Measurements from ENCODE around the gene IFIT2. TPM values are rescaled to one million over a fixed set of nuclear protein-coding genes. Genes with fewer than 3 reads are reported as not detected.

The IFIT2 gene
- total and polyA plus RNA-seq, 3 experiments from 2014 or later, result 1.3 to 7.1 (median 1.5) TPM

- no peak overlapping the region for H3K4me3 ChIP-seq (ENCODE audit: low read length)
- POLR2A ChIA-PET, result no interaction called here
- CTCF ChIA-PET, result no interaction called here
- peak overlapping the region in 4 of 8 donors; percentile 12 to 70 (median 48) for H3K27ac Mint-ChIP-seq
- H3K4me3 Mint-ChIP-seq, result no peak overlapping the region
- peaks cover 15 to 53% of the 10 kb centered on the region in 2 donors for H3K27me3 Mint-ChIP-seq
- no peaks in the 10 kb centered on the region for H3K9me3 ChIP-seq (ENCODE audit: low read length)
- H3K27ac ChIP-seq (ENCODE audit: low read depth, low read length), result no peak overlapping the region
- H3K9me3 Mint-ChIP-seq, result no peaks in the 10 kb centered on the region
- no peak for DNase-seq
- no peaks in the 10 kb centered on the region for H3K27me3 ChIP-seq (ENCODE audit: insufficient read depth, low read length, poor library complexity, severe bottlenecking)
- peaks cover 4 to 13% (median 6%) of the 10 kb centered on the region in 3 donors for H3K36me3 Mint-ChIP-seq
- H3K36me3 ChIP-seq (ENCODE audit: insufficient read depth, low read length), result no peaks in the 10 kb centered on the region
- peaks cover 34 to 59% (median 44%) of the 10 kb centered on the region in 3 donors for H3K4me1 Mint-ChIP-seq
- peaks cover 49% of the 10 kb centered on the region for H3K4me1 ChIP-seq (ENCODE audit: insufficient read depth, low read length)
These were observed 34.4 kb downstream of the IFIT2 start for GRCh38 chr10:89336241-89336640.

GRCh38 chr10:89337484-89337883 is 35.6 kb downstream of the IFIT2 start:
- no peak overlapping the region for H3K4me3 ChIP-seq (ENCODE audit: low read length)
- DNase-seq, result peak in 1 of 5 donors; percentile 61
- ChIA-PET CTCF (interaction anchor here (1.3 to 1.5 kb wide), 2 partner anchors 36 to 77 kb away, joined by 4 to 6 read pairs; partner anchors contain the start of genes IFIT2 and IFIT5), POLR2A (no interaction called here)
- H3K4me1 ChIP-seq (ENCODE audit: insufficient read depth, low read length), result peaks cover 47% of the 10 kb centered on the region
- no peaks in the 10 kb centered on the region for H3K36me3 ChIP-seq (ENCODE audit: insufficient read depth, low read length)
- Mint-ChIP-seq H3K9me3 (no peaks in the 10 kb centered on the region), H3K4me1 (peaks cover 31 to 48% (median 38%) of the 10 kb centered on the region in 3 donors), H3K27me3 (peaks cover 15 to 60% of the 10 kb centered on the region in 2 donors), H3K36me3 (peaks cover 6 to 13% (median 6%) of the 10 kb centered on the region in 3 donors), H3K4me3 (peak overlapping the region in 1 of 7 donors; percentile 29), H3K27ac (peak overlapping the region in 3 of 8 donors; percentile 27 to 56 (median 28))
- H3K27ac ChIP-seq (ENCODE audit: low read depth, low read length), result no peak overlapping the region
- no peaks in the 10 kb centered on the region for H3K27me3 ChIP-seq (ENCODE audit: insufficient read depth, low read length, poor library complexity, severe bottlenecking)
- no peaks in the 10 kb centered on the region for H3K9me3 ChIP-seq (ENCODE audit: low read length)

DNA sequence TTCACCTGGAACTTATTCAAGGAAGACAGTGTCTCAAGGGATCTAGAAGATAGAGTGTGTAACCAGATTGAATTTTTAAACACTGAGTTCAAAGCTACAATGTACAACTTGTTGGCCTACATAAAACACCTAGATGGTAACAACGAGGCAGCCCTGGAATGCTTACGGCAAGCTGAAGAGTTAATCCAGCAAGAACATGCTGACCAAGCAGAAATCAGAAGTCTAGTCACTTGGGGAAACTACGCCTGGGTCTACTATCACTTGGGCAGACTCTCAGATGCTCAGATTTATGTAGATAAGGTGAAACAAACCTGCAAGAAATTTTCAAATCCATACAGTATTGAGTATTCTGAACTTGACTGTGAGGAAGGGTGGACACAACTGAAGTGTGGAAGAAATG is 36.9 kb downstream of the IFIT2 start:
- peaks cover 35% of the 10 kb centered on the region for H3K4me1 ChIP-seq (ENCODE audit: insufficient read depth, low read length)
- no peak for DNase-seq
- Mint-ChIP-seq H3K9me3 (no peaks in the 10 kb centered on the region), H3K4me3 (no peak overlapping the region), H3K4me1 (peaks cover 18 to 36% (median 26%) of the 10 kb centered on the region in 3 donors), H3K27ac (no peak overlapping the region), H3K36me3 (peaks cover 6 to 13% (median 6%) of the 10 kb centered on the region in 3 donors), H3K27me3 (peaks cover 16 to 72% of the 10 kb centered on the region in 2 donors)
- H3K4me3 ChIP-seq (ENCODE audit: low read length), result no peak overlapping the region
- POLR2A ChIA-PET, result no interaction called here
- H3K9me3 ChIP-seq (ENCODE audit: low read length), result no peaks in the 10 kb centered on the region
- H3K27me3 ChIP-seq (ENCODE audit: insufficient read depth, low read length, poor library complexity, severe bottlenecking), result no peaks in the 10 kb centered on the region
- CTCF ChIA-PET, result interaction anchor here (1.2 kb wide), 1 partner anchor 26 kb away, joined by 3 read pairs; no protein-coding TSS in a partner anchor
- H3K36me3 ChIP-seq (ENCODE audit: insufficient read depth, low read length), result no peaks in the 10 kb centered on the region
- no peak overlapping the region for H3K27ac ChIP-seq (ENCODE audit: low read depth, low read length)

DNA sequence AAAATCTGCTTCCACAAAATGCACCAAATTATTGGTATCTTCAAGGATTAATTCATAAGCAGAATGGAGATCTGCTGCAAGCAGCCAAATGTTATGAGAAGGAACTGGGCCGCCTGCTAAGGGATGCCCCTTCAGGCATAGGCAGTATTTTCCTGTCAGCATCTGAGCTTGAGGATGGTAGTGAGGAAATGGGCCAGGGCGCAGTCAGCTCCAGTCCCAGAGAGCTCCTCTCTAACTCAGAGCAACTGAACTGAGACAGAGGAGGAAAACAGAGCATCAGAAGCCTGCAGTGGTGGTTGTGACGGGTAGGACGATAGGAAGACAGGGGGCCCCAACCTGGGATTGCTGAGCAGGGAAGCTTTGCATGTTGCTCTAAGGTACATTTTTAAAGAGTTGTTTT is 38.0 kb downstream of the IFIT2 start:
- Histone ChIP-seq H3K4me3 (ENCODE audit: low read length) (no peak overlapping the region), H3K9me3 (ENCODE audit: low read length) (no peaks in the 10 kb centered on the region), H3K4me1 (ENCODE audit: insufficient read depth, low read length) (peaks cover 24% of the 10 kb centered on the region), H3K27me3 (ENCODE audit: insufficient read depth, low read length, poor library complexity, severe bottlenecking) (no peaks in the 10 kb centered on the region), H3K36me3 (ENCODE audit: insufficient read depth, low read length) (no peaks in the 10 kb centered on the region), H3K27ac (ENCODE audit: low read depth, low read length) (no peak overlapping the region)
- Mint-ChIP-seq H3K27ac (no peak overlapping the region), H3K4me1 (peaks cover 11 to 27% (median 17%) of the 10 kb centered on the region in 3 donors), H3K36me3 (peaks cover 6 to 13% (median 6%) of the 10 kb centered on the region in 3 donors), H3K9me3 (no peaks in the 10 kb centered on the region), H3K4me3 (no peak overlapping the region), H3K27me3 (peaks cover 23 to 81% of the 10 kb centered on the region in 2 donors)
- POLR2A ChIA-PET, result no interaction called here
- DNase-seq, result no peak
- CTCF ChIA-PET, result no interaction called here

- no peak for DNase-seq
- no peak overlapping the region for H3K27ac ChIP-seq (ENCODE audit: low read depth, low read length)
- peaks cover 6 to 13% (median 6%) of the 10 kb centered on the region in 3 donors for H3K36me3 Mint-ChIP-seq
- H3K9me3 Mint-ChIP-seq, result no peaks in the 10 kb centered on the region
- no peak overlapping the region for H3K27ac Mint-ChIP-seq
- CTCF ChIA-PET, result no interaction called here
- no peaks in the 10 kb centered on the region for H3K36me3 ChIP-seq (ENCODE audit: insufficient read depth, low read length)
- peaks cover 3 to 13% (median 8%) of the 10 kb centered on the region in 3 donors for H3K4me1 Mint-ChIP-seq
- H3K4me3 Mint-ChIP-seq, result no peak overlapping the region
- no peaks in the 10 kb centered on the region for H3K27me3 ChIP-seq (ENCODE audit: insufficient read depth, low read length, poor library complexity, severe bottlenecking)
- H3K4me1 ChIP-seq (ENCODE audit: insufficient read depth, low read length), result peaks cover 10% of the 10 kb centered on the region
- H3K9me3 ChIP-seq (ENCODE audit: low read length), result no peaks in the 10 kb centered on the region
- POLR2A ChIA-PET, result no interaction called here
- no peak overlapping the region for H3K4me3 ChIP-seq (ENCODE audit: low read length)
- peaks cover 23 to 79% of the 10 kb centered on the region in 2 donors for H3K27me3 Mint-ChIP-seq
These were observed 39.8 kb downstream of the IFIT2 start for GRCh38 chr10:89341649-89342048.

DNA sequence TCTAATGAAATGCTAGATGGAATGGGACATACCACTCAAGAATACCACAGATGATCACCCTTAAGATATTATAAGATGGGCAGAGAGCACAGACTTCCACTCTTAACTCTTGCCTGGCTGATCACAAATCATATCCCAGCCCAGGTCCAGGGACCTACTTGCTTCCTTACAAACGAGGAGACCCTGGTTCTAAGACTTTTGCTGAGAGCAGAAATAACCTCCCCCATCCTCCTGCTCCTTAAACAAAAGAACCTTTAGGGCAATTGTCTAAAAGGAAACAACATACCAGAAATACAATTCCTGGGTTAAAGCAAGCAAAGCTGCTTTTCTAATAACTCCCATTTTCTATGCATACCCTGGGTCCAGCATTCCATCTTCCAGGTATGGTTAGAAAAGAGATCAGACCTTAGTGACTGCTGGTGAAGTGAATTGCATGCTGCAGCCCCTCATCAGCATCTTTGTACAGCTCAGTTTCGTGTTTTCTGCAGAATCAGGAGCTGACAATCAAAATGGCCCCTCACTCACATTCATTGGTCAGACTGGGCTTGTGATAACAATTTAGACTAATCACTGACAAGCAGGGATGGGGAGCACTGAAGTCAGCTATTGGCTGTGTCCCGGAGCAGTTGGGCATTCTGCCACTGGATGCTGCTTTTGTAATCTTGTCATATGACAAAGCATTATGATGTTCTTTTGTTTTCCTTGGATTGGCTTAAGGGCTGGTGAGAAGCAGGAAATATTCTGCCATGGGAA is 40.5 kb downstream of the IFIT2 start:
- no peaks in the 10 kb centered on the region for H3K9me3 Mint-ChIP-seq
- Histone ChIP-seq H3K4me3 (ENCODE audit: low read length) (no peak overlapping the region), H3K36me3 (ENCODE audit: insufficient read depth, low read length) (no peaks in the 10 kb centered on the region), H3K4me1 (ENCODE audit: insufficient read depth, low read length) (peaks cover 8% of the 10 kb centered on the region), H3K9me3 (ENCODE audit: low read length) (no peaks in the 10 kb centered on the region), H3K27ac (ENCODE audit: low read depth, low read length) (no peak overlapping the region), H3K27me3 (ENCODE audit: insufficient read depth, low read length, poor library complexity, severe bottlenecking) (no peaks in the 10 kb centered on the region)
- peaks cover 19 to 79% of the 10 kb centered on the region in 2 donors for H3K27me3 Mint-ChIP-seq
- no peak overlapping the region for H3K4me3 Mint-ChIP-seq
- H3K36me3 Mint-ChIP-seq, result peaks cover 6 to 13% (median 6%) of the 10 kb centered on the region in 3 donors
- DNase-seq, result no peak
- H3K27ac Mint-ChIP-seq, result no peak overlapping the region
- POLR2A ChIA-PET, result no interaction called here
- CTCF ChIA-PET, result no interaction called here
- H3K4me1 Mint-ChIP-seq, result peaks cover 0 to 5% (median 4%) of the 10 kb centered on the region in 3 donors

DNA sequence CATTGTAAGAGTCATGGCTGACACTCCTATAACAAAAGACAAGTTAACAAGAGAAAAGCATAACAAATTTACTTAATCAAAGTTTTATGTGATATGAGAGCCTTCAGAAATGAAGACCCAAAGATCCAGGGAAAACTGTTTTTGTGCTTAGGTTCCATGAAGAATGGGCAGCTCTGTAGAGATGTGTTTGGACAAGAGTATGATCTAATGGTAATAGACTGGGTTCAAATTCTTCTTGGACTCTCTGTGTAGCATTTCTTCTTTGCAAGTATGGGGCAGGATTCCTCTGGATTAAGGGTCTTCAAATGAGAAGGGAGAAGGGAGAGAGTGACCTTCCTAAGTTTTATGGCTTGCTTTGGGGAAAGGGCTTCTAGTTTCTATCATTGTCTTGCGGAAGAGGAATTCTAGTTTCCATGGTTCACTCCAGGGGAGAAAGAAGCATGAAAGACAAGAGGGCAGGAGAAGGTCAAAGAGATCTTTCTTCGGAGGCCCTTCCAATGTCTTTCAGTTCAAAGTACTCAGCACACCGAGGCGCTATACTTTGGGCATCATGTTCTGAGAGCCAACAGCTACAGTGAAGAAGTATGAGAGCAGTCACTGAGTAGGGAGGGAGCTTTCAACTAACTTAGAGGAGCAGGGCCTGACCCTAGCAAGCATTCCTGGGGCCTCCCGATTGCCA is 41.4 kb downstream of the IFIT2 start:
- CTCF ChIA-PET, result no interaction called here
- H3K27me3 Mint-ChIP-seq, result peaks cover 18 to 71% of the 10 kb centered on the region in 2 donors
- H3K4me1 Mint-ChIP-seq, result no peaks in the 10 kb centered on the region
- no peaks in the 10 kb centered on the region for H3K9me3 ChIP-seq (ENCODE audit: low read length)
- no peak for DNase-seq
- no peaks in the 10 kb centered on the region for H3K4me1 ChIP-seq (ENCODE audit: insufficient read depth, low read length)
- H3K4me3 Mint-ChIP-seq, result no peak overlapping the region
- H3K27ac ChIP-seq (ENCODE audit: low read depth, low read length), result no peak overlapping the region
- no peaks in the 10 kb centered on the region for H3K27me3 ChIP-seq (ENCODE audit: insufficient read depth, low read length, poor library complexity, severe bottlenecking)
- H3K9me3 Mint-ChIP-seq, result no peaks in the 10 kb centered on the region
- no peak overlapping the region for H3K4me3 ChIP-seq (ENCODE audit: low read length)
- H3K36me3 ChIP-seq (ENCODE audit: insufficient read depth, low read length), result no peaks in the 10 kb centered on the region
- POLR2A ChIA-PET, result no interaction called here
- H3K27ac Mint-ChIP-seq, result no peak overlapping the region
- H3K36me3 Mint-ChIP-seq, result peaks cover 6 to 13% (median 6%) of the 10 kb centered on the region in 3 donors

GRCh38 chr10:89344156-89344555 is 42.3 kb downstream of the IFIT2 start:
- H3K27ac ChIP-seq (ENCODE audit: low read depth, low read length), result no peak overlapping the region
- Mint-ChIP-seq H3K4me1 (no peaks in the 10 kb centered on the region), H3K4me3 (no peak overlapping the region), H3K27ac (no peak overlapping the region), H3K27me3 (peaks cover 15 to 63% of the 10 kb centered on the region in 2 donors), H3K36me3 (peaks cover 2 to 8% (median 2%) of the 10 kb centered on the region in 3 donors), H3K9me3 (no peaks in the 10 kb centered on the region)
- H3K4me1 ChIP-seq (ENCODE audit: insufficient read depth, low read length), result no peaks in the 10 kb centered on the region
- H3K9me3 ChIP-seq (ENCODE audit: low read length), result no peaks in the 10 kb centered on the region
- H3K27me3 ChIP-seq (ENCODE audit: insufficient read depth, low read length, poor library complexity, severe bottlenecking), result no peaks in the 10 kb centered on the region
- H3K36me3 ChIP-seq (ENCODE audit: insufficient read depth, low read length), result no peaks in the 10 kb centered on the region
- H3K4me3 ChIP-seq (ENCODE audit: low read length), result no peak overlapping the region
- no peak for DNase-seq
- ChIA-PET CTCF (no interaction called here), POLR2A (no interaction called here)

Data from CD8-positive, alpha-beta memory T cell (primary cell).